ENCODE measurements around the gene PMF1.

The PMF1 gene

DNA sequence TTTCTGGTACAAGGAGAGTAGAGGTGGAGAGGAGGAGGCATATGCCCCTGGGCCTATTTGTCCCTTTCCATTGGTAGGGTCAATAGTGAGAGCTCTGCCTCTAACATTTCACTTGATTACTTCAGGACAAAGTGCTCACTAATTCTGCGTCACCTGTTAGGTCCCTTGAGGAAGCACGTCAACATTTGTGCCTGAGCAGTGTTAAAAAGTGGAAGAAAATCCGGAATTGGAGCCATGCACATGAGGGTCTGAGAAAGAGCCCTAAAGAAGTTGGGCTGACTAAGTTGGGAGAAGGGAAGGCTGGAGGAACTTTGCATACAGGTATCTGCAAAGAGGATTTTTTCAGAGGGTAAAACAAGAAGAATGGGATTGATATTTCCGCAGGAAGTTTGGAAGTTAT, 17.0 kb upstream of the PMF1 start:
- in situ Hi-C loops (cut with MboI; ENCODE audit: low sequenced_read_pairs), result no loop called here

- in situ Hi-C loops (cut with MboI; ENCODE audit: low sequenced_read_pairs), result no loop called here
Observed at GRCh38 chr1:156196445-156196844, 16.4 kb upstream of the PMF1 start.

- in situ Hi-C loops (cut with MboI; ENCODE audit: low sequenced_read_pairs), result no loop called here
Observed at GRCh38 chr1:156198831-156199349, 13.9 kb upstream of the PMF1 start.

DNA sequence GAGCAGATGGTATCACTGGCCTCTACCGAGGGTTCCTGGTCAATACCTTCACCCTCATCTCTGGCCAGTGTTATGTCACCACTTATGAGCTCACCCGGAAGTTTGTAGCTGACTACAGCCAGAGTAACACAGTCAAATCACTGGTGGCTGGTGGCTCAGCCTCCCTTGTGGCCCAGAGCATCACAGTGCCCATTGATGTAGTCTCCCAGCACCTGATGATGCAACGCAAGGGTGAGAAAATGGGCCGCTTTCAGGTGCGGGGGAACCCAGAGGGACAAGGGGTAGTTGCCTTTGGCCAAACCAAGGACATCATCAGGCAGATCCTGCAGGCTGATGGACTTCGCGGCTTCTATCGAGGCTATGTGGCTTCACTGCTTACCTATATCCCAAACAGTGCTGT, 12.8 kb upstream of the PMF1 start:
- in situ Hi-C loops (cut with MboI; ENCODE audit: low sequenced_read_pairs), result no loop called here

DNA sequence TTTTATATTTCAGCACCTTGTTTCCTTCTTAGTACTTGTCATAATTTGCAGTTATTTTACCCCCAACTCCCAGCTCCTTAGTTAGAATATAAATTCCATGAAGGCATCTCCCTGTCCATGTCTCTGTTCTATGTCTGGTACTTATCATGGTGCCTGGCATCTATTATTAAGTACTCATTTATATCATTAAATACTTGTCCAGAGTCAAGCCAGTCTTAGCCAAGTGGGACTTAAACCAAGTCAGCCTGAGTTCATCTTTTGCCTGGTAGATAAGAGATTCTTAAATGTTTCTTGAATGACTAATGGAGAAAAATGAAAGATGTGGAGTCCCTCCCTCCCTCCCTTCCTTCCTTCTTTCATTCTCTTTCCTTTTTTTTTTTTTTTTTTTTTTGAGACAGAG, 9.5 kb upstream of the PMF1 start:
- in situ Hi-C loops (cut with MboI; ENCODE audit: low sequenced_read_pairs), result no loop called here

DNA sequence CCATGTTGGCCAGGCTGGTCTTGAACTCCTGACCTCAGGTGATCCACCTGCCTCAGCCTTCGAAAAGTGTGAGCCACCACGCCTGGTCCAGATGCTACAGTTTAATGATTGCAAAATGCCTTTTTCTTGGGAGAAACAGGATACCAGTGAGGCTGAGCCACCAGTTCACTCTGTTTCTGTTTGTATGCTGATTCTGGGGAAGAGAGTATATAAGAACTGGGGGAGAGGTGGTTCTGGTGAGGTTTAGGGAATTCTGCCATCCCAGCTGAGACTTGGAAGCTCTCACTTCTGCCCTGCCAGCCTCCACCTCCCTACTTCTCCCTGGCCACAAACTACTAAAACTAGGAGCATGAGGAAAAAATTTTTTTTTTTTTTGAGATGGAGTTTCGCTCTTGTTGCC, 8.1 kb upstream of the PMF1 start:
- in situ Hi-C loops (cut with MboI; ENCODE audit: low sequenced_read_pairs), result no loop called here

- in situ Hi-C loops (cut with MboI; ENCODE audit: low sequenced_read_pairs), result loop anchor here (10.0 kb wide), 1 partner anchor 56 kb away; the partner anchor contains the start of gene SEMA4A
Observed at GRCh38 chr1:156211243-156211642, 1.6 kb upstream of the PMF1 start.

DNA sequence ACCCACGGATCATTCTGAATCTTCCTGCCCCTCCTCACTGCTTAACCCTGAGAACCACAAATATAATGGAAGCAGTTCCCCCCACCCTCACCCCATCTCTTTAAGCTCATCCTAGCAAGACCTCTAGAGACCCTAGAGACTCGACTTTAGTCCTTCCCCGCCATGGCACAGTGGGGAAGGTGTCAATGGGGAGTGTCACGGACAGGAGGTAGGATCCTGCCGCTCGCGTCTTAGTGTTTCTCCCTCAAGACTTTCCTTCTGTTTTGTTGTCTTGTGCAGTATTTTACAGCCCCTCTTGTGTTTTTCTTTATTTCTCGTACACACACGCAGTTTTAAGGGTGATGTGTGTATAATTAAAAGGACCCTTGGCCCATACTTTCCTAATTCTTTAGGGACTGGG, 677 bp upstream of the PMF1 start:
- in situ Hi-C loops (cut with MboI; ENCODE audit: low sequenced_read_pairs), result loop anchor here (10.0 kb wide), 1 partner anchor 57 kb away; the partner anchor contains the start of gene SEMA4A

DNA sequence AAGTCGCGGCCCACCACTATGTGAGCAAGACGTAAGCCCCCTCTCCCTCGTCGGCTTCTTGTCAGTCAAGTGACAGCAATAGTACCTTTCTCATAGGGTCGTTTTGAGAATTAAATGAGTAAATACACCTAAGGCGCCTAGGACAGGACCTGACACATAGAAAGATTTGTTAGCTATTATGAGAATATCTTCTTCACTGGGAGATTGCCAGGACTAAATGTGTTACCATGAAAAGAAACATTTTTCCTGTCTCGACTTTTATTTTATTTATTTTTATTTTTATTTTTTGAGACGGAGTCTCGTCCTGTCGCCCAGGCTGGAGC, 798 bp downstream of the PMF1 start:
- in situ Hi-C loops (cut with MboI; ENCODE audit: low sequenced_read_pairs), result loop anchor here (10.0 kb wide), 1 partner anchor 59 kb away; the partner anchor contains the start of gene SEMA4A

GRCh38 chr1:156214024-156214748, 1.4 kb downstream of the PMF1 start:
- in situ Hi-C loops (cut with MboI; ENCODE audit: low sequenced_read_pairs), result loop anchor here (10.0 kb wide), 1 partner anchor 59 kb away; the partner anchor contains the start of gene SEMA4A

DNA sequence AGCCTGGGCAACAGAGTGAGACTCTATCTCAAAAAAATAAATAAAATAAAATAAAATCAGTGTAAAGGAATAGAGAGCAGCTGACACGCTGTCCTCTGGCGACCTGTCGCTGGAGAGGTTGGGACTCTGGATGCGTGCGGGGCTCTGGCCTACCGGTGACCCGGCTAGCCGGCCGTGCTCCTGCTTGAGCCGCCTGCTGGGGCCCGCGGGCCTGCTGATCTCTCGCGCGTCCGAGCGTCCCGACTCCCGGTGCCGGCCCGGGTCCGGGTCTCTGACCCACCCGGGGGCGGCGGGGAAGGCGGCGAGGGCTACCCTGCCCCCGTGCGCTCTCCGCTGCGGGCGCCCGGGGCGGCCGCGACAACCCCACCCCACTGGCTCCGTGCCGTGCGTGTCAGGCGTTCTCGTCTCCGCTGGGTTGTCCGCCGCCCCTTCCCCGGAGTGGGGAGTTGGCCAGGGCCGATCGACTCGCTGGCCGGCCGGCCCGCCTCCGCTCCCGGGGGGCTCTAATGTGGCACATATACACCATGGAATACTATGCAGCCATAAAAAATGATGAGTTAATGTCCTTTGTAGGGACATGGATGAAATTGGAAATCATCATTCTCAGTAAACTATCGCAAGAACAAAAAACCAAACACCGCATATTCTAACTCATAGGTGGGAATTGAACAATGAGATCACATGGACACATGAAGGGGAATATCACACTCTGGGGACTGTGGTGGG, 3.7 kb downstream of the PMF1 start:
- in situ Hi-C loops (cut with MboI; ENCODE audit: low sequenced_read_pairs), result loop anchor here (10.0 kb wide), 1 partner anchor 62 kb away; the partner anchor contains the start of gene SEMA4A

GRCh38 chr1:156217871-156218270, 5.1 kb downstream of the PMF1 start:
- in situ Hi-C loops (cut with MboI; ENCODE audit: low sequenced_read_pairs), result loop anchor here (10.0 kb wide), 1 partner anchor 63 kb away; the partner anchor contains the start of gene SEMA4A

DNA sequence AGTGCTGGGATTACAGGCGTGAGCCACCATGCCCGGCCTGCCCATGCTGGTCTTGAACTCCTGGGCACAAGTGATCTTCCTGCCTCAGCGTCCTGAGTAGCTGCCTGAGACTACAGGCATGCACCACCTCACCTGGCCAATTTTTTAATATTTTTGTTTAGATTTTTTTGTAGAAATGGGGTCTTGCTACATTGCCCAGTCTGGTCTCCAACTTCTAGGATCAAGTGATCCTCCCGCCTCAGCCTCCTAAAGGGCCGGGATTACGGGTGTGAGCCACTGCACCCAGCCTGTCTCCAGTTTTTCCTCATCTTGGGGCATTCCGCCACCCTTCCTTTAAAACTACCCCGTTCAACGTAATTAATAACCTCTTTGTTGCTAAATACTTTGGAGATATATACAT, 7.4 kb downstream of the PMF1 start:
- in situ Hi-C loops (cut with MboI; ENCODE audit: low sequenced_read_pairs), result no loop called here

GRCh38 chr1:156221986-156222692, 9.3 kb downstream of the PMF1 start:
- in situ Hi-C loops (cut with MboI; ENCODE audit: low sequenced_read_pairs), result no loop called here

DNA sequence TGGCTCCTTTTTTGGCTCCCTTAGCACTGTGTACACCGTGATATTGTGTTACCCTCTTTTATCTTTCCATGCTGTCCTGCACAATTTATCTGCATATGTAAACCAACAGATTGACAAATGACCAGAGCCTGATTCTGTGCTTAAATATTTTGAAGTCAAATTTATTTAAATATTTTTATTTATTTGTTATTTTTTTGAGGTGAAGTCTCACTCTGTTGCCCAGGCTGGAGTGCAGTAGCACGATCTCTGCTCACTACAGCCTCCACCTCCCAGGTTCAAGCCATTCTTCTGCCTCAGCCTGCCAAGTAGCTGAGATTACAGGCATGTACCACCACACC, 12.8 kb downstream of the PMF1 start:
- in situ Hi-C loops (cut with MboI; ENCODE audit: low sequenced_read_pairs), result no loop called here

DNA sequence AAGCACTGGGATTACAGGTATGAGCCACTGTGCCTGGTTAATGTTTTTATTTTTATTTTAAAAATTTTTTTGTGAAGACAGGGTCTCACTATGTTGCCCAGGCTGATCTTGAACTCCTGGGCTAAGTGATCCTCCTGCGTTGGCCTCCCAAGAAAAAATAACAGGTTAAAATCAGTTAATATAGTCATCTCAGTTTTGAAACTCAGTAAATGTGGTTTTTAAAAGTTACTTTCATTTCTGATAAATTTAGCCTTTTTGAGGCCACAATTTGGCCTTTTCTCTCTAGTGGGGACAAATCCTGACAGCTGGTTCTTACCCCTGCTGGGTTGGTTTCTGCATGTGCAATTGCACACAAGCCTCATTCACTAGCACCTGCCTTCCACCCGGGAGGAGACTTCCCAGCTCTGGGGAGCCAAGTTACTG, 13.3 kb downstream of the PMF1 start:
- in situ Hi-C loops (cut with MboI; ENCODE audit: low sequenced_read_pairs), result no loop called here

DNA sequence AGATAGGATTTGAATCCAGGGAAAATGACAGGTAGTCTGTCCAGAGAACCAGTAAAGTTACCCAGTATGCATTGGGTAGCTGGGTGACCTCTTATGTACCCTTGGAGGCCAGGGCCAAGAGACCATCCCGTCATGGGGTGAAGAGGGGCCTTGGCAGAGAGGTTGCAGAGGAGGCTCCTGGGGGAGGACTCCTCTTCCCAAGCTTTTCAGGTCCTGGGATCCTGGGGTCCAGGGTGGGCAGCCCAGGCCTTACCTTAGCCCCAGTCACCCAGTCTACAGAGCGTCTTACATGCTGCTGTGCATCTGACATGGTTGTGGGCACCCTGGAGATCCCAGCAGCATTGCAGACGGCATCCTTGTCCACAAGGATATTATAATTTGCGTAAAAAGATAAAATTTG, 14.0 kb downstream of the PMF1 start:
- in situ Hi-C loops (cut with MboI; ENCODE audit: low sequenced_read_pairs), result no loop called here

DNA sequence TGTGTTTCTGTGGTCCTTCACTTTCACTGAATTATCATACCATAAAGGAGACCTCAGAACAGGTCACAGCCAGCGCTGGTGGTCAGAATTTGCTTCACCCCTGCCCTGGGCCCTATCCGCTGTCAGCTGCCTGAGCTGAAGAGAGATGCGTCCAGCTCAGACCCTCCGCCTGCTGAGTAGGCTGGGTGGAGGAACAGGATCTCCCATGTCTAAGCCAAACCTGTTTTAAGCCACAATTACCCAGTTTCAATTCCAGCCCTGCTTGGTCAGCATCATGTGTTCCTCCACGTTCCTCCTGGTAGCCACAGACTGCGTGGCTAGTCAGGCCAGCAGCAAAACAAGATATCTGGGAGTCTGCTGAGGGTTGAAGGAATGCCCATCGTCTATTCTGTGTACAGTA, 15.7 kb downstream of the PMF1 start:
- in situ Hi-C loops (cut with MboI; ENCODE audit: low sequenced_read_pairs), result no loop called here

- in situ Hi-C loops (cut with MboI; ENCODE audit: low sequenced_read_pairs), result no loop called here
Observed at GRCh38 chr1:156229809-156230472, 17.1 kb downstream of the PMF1 start.

DNA sequence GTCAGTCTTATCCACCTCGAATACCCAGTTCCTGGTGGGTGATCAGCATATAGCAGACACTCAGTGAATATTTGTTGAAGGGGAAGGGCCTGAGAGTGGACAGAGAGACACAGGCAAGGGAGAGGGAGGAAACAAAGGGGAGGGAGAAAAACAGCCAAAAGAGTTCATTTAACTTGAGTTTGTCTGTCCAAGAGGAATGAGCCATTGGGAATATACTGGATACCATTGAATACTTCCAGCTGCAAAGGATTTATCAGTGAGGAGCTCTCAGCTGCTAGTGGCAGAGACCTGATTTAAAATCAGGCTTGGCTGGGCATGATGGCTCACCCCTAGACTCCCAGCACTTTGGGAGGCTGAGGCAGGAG, 17.6 kb downstream of the PMF1 start:
- in situ Hi-C loops (cut with MboI; ENCODE audit: low sequenced_read_pairs), result no loop called here
